Caki2 (cell line): ENCODE measurements around the gene HPCAL4. TPM values are rescaled to one million over a fixed set of nuclear protein-coding genes. Genes with fewer than 3 reads are reported as not detected.

ENCODE experiments used
- DNase-seq: peaks from one replicate; pipeline ENCODE4 v3.0.0-alpha.2; 2015; ENCODE audit warnings: low read depth
- in situ Hi-C: cut with HindIII; loops from 2 replicates; pipeline ENCODE4 v1.10.0; 2016; ENCODE audit warnings: low sequenced_read_pairs, low pct_unique_long_range_greater_than_20kb, mixed read lengths
- total RNA-seq: library from RNA; depleted of rRNA; stranded (reverse); fragments of >200 nt; shearing (Covaris generic); gene quantifications from 2 replicates; pipeline ENCODE4 v1.2.3, GENCODE V29; 2014; ENCODE audit warnings: low replicate concordance

HPCAL4 gene
- total RNA-seq, 1 experiment from 2014 or later: 0.03 TPM

- DNase-seq: no peak
- in situ Hi-C loops: no loop called here
Observed at GRCh38 chr1:39659538-39659937, 31.7 kb downstream of the HPCAL4 start.

DNA sequence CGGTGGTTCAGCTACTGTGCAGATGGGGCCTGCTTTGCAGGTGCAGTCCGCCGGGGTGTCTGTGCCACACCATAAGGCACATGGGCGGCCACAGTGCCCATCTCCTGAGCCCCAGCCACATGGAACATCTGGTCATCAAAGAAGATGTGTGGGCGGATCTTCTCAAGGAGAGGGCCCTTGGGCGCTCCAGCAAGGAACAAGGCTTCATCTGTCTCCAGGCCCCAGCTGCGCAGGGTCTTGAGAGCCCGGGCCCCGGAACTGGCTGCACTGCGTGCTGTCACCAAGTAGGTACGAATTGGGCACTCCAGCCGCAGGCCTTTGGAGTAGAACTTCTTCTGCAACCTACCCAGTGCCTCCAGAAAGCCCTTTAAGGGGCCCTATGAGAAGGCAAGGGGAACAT, 32.1 kb downstream of the HPCAL4 start:
- in situ Hi-C loops: no loop called here
- DNase-seq: no peak

- peak; percentile 51 for DNase-seq
- in situ Hi-C loops: no loop called here
Observed at GRCh38 chr1:39657923-39658485, 33.2 kb downstream of the HPCAL4 start.

- in situ Hi-C loops: no loop called here
- no peak for DNase-seq
Observed at GRCh38 chr1:39657402-39657801, 33.8 kb downstream of the HPCAL4 start.

- no peak for DNase-seq
- in situ Hi-C loops: no loop called here
Observed at GRCh38 chr1:39656391-39656790, 34.8 kb downstream of the HPCAL4 start.

- in situ Hi-C loops: no loop called here
- DNase-seq: no peak
Observed at GRCh38 chr1:39655578-39656268, 35.5 kb downstream of the HPCAL4 start.

- in situ Hi-C loops: no loop called here
- no peak for DNase-seq
Observed at GRCh38 chr1:39654291-39654690, 36.9 kb downstream of the HPCAL4 start.

GRCh38 chr1:39653546-39654031, 37.6 kb downstream of the HPCAL4 start:
- peak; percentile 55 for DNase-seq
- in situ Hi-C loops: no loop called here

- in situ Hi-C loops: no loop called here
Observed at GRCh38 chr1:39652554-39652953, 38.7 kb downstream of the HPCAL4 start.

DNA sequence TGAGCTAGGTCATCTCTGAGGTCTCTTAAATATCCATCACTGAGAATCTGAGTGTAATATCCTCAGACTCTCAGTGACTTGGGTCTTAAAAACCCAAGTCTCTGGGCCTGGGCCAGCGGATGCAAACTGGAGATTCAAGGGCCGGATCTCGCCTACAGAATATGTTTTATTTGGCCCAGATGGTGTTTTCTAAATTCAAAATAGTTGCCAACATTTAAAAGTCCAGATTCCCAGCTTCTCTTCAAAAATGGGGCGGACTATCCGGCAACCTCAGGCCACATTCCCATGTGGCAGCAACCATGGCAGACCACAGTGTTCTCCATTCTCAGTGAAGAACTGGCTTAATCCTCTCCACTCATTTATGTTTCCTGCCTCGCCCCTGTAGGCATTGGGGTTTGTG, 39.1 kb downstream of the HPCAL4 start:
- in situ Hi-C loops: no loop called here
- no peak for DNase-seq

More at GRCh38 chr1:39652554-39652953, 38.7 kb downstream of the HPCAL4 start:
- DNase-seq: no peak

DNA sequence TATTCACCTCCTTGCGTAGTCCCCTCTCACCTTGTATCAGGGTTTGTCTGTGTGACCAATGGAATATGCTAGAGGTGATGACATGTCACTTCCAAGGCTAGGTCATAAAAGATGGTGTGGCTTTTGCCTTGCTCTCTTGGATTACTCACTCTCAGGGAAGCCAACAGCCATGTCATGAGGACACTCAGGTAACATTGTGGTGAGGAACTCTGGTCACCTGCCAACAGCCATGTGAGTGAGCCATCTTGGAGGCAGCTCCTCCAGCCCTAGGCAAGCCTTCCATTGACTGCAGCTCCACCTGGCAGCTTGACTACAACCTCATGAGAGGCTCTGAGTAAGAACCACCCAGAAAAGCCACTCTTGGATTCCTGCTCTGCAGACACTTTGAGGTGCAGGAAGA, 40.8 kb downstream of the HPCAL4 start:
- in situ Hi-C loops: no loop called here
- no peak for DNase-seq

DNA sequence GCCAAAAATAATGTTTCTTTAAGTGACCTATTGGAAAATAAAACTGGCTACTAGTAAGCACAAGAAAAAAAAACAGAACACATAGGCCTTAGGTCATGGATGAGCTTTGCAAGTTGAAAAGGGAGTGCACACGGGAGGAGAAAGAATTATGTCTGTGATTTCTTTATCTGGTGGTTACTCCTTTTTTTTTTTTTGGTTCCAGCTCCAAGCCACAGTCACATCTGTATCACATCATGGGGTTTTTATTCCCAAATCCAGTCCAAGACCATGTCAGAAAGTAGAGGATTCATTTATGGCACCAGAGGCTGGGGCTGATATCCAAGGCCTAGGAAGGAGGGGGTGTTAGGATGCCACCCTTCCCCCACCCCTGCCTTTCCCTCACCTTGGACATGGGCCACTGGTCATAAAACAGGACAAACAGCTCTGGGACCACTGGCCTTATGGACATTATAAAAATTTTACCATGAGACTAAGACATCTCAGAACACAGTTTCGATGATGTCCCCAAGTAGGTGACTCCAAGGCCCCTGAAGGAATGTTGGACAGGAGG, 41.5 kb downstream of the HPCAL4 start:
- no peak for DNase-seq
- in situ Hi-C loops: no loop called here

DNA sequence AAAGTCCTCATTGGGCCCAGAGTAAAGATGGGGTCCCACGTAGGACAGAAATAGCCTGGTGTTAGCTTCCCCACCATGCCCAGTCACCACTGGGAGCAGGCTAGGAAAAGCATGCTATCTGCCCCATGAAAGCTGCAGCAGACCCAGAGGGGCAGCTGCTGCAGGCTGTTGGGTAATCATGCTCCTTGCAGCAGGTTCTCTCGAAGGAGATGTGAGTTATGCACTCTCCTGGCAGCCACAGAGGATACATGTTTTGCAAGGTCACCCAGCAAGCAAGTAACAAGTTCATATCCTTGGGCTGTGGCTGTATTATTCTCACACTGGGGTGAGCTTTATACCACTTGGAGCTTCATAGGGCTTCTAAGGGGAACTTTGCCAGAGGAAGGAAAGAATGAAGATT, 42.7 kb downstream of the HPCAL4 start:
- DNase-seq: no peak
- in situ Hi-C loops: no loop called here

DNA sequence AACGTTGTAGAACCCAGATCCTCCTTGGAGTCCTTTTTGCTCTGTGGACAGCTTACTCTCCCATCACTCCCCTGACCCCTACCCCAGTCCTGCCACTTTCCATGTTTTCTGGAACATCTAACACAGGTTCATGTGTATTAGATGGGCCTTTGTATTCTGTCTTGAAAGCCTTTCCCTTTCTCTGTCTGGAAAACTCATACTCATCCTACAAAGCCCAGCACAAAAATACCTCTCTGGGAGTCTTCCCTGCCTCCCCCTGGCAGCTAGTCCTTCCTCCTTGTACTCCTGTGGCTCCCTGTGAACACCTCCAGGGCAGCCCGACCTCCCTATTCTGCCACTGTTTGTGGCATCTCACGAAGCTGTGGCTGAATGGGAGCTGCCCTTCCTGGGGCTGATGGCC, 44.0 kb downstream of the HPCAL4 start:
- in situ Hi-C loops: no loop called here
- DNase-seq: no peak

DNA sequence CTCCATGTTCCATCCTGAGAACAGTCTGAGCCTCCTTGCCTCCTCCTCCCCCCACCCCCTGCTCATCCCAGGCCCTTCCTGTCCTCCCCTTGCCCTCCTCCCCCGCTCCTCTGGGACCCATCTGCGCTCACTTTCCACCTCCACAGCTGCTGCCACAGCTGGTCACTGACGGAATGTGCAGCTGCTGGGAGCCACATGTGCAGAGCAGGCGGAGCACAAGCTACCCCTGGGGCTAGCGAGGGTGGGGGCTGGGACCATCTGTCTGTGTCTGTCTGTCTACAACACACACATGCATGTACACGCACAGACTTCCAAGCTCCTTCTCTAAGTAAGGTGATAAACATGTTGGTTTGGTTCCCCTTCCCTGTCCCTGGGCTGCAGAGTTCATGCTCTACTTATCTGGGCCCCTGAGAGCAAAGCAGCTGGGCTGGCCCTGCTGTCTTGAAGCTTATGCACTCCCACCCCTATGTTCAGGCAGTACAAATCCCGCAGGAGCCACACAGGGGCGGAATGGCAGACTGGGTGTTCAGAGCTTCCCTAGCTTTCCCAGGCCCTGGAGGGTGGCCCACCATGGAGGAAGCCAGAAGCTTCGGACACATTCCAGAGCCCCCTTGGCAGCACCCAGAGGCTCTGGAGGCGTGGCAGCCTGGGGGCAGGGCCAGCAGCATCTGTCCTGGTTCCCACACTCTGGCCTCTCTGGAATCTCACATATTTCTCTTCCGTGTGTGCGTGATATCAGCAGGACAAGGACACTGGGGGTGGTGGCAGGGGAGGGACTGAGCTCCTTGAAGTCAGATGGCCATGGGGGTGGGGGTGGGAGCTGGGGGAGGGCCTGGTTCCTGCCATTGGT, 44.8 kb downstream of the HPCAL4 start:
- peak; percentile 3 for DNase-seq
- in situ Hi-C loops: no loop called here

GRCh38 chr1:39645411-39646043, 45.7 kb downstream of the HPCAL4 start:
- in situ Hi-C loops: no loop called here
- DNase-seq: no peak

- in situ Hi-C loops: no loop called here
- no peak for DNase-seq
Observed at GRCh38 chr1:39643705-39644104, 47.5 kb downstream of the HPCAL4 start.

DNA sequence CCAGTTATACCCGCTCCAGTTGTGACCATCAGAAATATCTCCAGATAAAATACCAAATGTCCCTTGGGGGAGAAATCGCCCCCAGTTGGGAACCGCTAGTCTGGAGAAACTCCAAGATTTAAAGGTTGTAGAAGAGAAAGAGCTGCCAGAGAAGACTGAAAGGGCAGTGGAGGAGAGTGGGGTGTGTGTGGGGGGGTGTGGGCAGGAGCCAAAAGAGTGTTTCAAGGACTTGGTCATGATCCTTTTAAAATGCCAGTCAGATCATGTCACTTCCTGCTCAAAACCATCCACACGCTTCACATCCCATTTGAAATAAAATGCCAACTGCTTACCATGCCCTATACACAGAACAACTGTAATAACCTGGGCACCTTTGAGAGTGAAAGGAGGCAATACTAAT, 48.4 kb downstream of the HPCAL4 start:
- DNase-seq: no peak
- in situ Hi-C loops: no loop called here
